Activated CD4-positive, alpha-beta T cell treated with anti-CD3 and anti-CD28 coated beads, Interleukin-2, amount 10 ng/mL, durations not matched to agents 7 days and 5 days (primary cell): ENCODE data around the gene RAP1GDS1. TPM values are rescaled to one million over a fixed set of nuclear protein-coding genes. Genes with fewer than 3 reads are reported as not detected.
"Not testable (repeated sequence)": the region's sequence is repeated elsewhere in the genome, so short reads cannot be mapped to it uniquely, and the experiment has no call there.

ENCODE experiments used
- CTCF ChIA-PET: fragments of 350-600 bp; sonication (Branson Sonifier 250); formaldehyde crosslinking; loops from one replicate; lab custom pipeline; 2021; ENCODE audit warnings: antibody characterized with exemption; lab: Charles Lee
- POLR2A ChIA-PET: fragments of 350-600 bp; sonication (Branson Sonifier 250); formaldehyde crosslinking; loops from one replicate; lab custom pipeline; 2021; ENCODE audit warnings: antibody characterized with exemption; lab: Charles Lee
- DNase-seq: peaks from one replicate; pipeline ENCODE4 v3.0.0-alpha.2; 2020
- H3K27ac Mint-ChIP-seq: one replicate; pipeline ENCODE4 v1.8.0; 2021; ENCODE audit warnings: mild to moderate bottlenecking, moderate library complexity, mixed read lengths
- H3K27me3 Mint-ChIP-seq: one replicate; pipeline ENCODE4 v1.8.0; 2021; ENCODE audit warnings: mixed read lengths
- H3K36me3 Mint-ChIP-seq: one replicate; pipeline ENCODE4 v1.8.0; 2021; ENCODE audit warnings: low read depth, mixed read lengths
- H3K4me1 Mint-ChIP-seq: one replicate; pipeline ENCODE4 v1.8.0; 2021; ENCODE audit warnings: mixed read lengths
- H3K4me3 Mint-ChIP-seq: one replicate; pipeline ENCODE4 v1.8.0; 2021; ENCODE audit warnings: mild to moderate bottlenecking, moderate library complexity, mixed read lengths
- H3K9me3 Mint-ChIP-seq: one replicate; pipeline ENCODE4 v1.8.0; 2021; ENCODE audit warnings: mixed read lengths
- total RNA-seq, 2 experiments: library from RNA; stranded (reverse); gene quantifications; one replicate each; pipeline ENCODE4 v1.2.3, GENCODE V29; 2021

The RAP1GDS1 gene
- total RNA-seq, 2 experiments from 2014 or later, result 49.9 to 55.4 TPM

DNA sequence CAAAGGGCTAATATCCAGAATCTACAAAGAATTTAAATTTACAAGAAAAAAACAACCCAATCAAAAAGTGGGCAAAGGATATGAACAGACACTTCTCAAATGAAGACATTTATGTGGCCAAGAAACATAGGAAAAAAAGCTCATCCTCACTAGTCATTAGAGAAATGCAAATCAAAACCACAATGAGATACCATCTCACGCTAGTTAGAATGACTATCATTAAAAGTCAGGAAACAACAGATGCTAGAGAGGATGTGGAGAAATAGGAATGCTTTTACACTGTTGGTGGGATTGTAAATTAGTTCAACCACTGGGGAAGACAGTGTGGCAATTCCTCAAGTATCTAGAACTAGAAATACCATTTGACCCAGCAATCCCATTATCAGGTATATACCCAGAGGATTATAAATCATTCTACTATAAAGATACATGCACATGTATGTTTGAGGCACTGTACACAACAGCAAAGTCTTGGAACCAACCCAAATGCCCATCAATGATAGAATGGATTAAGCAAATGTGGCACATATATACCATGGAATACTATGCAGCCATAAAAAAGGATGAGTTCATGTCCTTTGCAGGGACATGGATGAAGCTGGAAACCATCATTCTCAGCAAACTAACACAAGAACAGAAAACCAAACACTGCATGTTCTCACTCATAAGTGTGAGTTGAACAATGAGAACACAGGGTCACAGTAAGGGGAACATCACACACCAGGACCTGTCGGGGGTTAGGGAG is 200.1 kb downstream of the RAP1GDS1 start:
- H3K27ac Mint-ChIP-seq, DNase-seq, H3K4me3 Mint-ChIP-seq, H3K36me3 Mint-ChIP-seq, CTCF ChIA-PET, H3K9me3 Mint-ChIP-seq, H3K4me1 Mint-ChIP-seq, H3K27me3 Mint-ChIP-seq: not testable (repeated sequence)
- POLR2A ChIA-PET, result interaction anchor here (0.6 kb wide), 1 partner anchor 30 kb away, joined by 3 read pairs; no protein-coding TSS in a partner anchor

DNA sequence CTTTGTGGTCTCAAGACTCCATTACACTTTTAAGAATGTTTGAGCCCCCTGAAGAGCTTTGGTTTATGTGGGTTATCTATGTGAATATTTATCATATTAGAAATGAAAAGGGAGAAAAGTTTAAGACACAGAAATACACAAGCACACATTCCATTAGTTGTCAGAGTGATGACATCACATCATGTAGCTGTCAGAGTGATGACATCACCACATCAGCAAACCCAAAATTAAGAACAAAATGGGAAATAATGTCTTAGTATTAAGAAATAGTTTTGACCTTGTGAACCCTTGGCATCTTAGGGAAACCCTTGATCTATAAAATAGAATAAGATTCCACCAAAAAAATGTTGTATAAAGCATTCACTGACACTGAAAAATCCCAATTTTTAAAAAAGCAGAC is 201.3 kb downstream of the RAP1GDS1 start:
- Mint-ChIP-seq H3K9me3 (peaks cover 8% of the 10 kb centered on the region), H3K4me1 (peaks cover 7% of the 10 kb centered on the region), H3K27me3 (no peaks in the 10 kb centered on the region), H3K36me3 (peaks cover 2% of the 10 kb centered on the region), H3K4me3 (no peak overlapping the region), H3K27ac (no peak overlapping the region)
- no peak for DNase-seq
- CTCF ChIA-PET, result interaction anchor here (0.6 kb wide), 1 partner anchor 16 kb away, joined by 3 read pairs; no protein-coding TSS in a partner anchor
- POLR2A ChIA-PET, result no interaction called here

DNA sequence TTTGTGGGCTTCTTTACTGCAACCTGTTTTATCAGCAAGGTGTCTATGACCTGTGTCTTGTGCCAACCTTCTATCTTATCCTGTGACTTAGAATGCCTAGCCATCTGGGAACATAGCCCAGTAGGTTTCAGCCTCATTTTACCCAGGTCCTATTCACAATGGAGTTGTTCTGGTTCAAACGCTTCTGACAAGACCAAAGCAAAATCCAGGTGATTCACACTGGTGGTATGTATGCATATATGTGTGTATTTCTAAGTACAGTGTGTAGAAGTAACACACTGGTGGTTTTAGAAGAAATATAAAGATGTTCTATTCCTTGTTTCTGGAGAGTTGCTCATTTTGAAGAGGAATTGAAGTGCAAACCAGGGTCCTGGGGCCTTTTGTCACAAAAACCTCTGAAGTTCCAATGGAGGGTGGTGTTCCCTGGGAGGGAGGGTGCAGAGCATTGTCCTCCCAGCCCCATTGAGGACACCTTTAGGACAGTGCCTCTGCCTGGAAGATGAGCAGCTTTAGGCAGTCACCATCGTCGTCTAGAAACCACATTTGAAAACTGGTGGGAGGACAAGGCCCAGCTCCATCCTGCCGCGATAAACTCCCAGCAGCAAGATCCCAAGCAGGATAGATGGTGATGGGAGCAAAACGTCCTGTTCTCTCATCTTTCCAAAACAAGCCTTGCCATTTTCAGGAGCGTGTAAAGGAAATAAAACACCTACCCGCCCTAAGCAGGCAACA is 205.8 kb downstream of the RAP1GDS1 start:
- H3K27ac Mint-ChIP-seq, result no peak overlapping the region
- peaks cover under 1% of the 10 kb centered on the region for H3K9me3 Mint-ChIP-seq

DNA sequence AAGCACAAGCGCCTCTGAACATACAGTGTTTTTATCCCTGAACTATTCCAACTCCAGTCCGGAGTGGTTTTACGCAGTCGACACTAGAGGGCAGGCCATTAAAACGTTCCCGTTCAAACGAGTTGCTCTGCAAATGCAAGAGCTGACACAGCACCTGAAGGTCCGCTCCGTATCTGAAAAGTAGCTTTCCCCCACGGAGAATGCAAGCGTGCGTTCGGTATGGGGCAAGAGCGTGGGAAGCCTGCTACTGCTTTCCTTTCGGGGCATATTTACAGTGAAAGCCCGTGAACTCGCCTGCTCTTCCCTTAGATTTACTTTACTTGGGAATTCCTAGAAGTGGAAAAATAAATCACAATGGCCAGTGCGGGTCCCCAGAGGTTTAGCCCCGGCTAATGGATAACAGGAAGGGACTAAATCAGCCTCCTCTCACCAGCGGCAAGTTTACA is 206.5 kb downstream of the RAP1GDS1 start:
- Mint-ChIP-seq H3K4me1 (peaks cover 28% of the 10 kb centered on the region), H3K4me3 (peak overlapping the region; percentile 51), H3K27me3 (no peaks in the 10 kb centered on the region), H3K9me3 (no peaks in the 10 kb centered on the region), H3K36me3 (peaks cover 17% of the 10 kb centered on the region), H3K27ac (peak overlapping the region; percentile 10)
- CTCF ChIA-PET, result interaction anchor here (0.6 to 2.0 kb wide), 21 partner anchors 9 to 938 kb away, joined by 3 to 10 read pairs (median 4); partner anchors contain the start of genes EIF4E and TSPAN5
- peak; percentile 81 for DNase-seq
- POLR2A ChIA-PET, result interaction anchor here (0.5 kb wide), 1 partner anchor 268 kb away, joined by 4 read pairs; no protein-coding TSS in a partner anchor

More for the DNA sequence above, 205.8 kb downstream of the RAP1GDS1 start:
- Mint-ChIP-seq H3K36me3 (peaks cover 11% of the 10 kb centered on the region), H3K27me3 (no peaks in the 10 kb centered on the region), H3K4me1 (peaks cover 26% of the 10 kb centered on the region), H3K4me3 (no peak overlapping the region)
- no peak for DNase-seq
- CTCF ChIA-PET, result interaction anchor here (0.6 to 2.0 kb wide), 16 partner anchors 9 to 939 kb away, joined by 3 to 10 read pairs (median 4); partner anchors contain the start of gene EIF4E
- POLR2A ChIA-PET, result interaction anchor here (0.5 kb wide), 1 partner anchor 269 kb away, joined by 4 read pairs; no protein-coding TSS in a partner anchor

DNA sequence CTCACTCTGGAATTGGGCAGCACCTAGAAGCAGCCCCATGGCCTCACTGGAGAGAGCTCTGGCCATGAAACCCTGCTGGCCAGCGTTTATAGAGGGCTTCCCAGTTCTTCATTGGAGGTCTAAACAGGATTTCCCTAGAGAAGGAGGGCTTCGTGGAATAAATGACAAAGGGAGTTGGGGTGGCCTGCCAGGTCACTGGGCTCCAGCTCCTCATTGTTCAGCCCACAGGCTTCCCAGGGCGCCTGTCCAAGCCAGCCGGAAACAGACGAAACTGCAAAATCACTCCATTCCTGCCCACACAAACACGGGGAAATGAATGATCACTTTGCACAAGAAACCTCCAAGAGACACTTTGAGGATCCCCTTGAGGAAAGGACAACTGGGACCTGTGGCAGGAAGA is 207.5 kb downstream of the RAP1GDS1 start:
- Mint-ChIP-seq H3K4me3 (no peak overlapping the region), H3K27ac (no peak overlapping the region), H3K36me3 (peaks cover 23% of the 10 kb centered on the region), H3K9me3 (no peaks in the 10 kb centered on the region), H3K27me3 (no peaks in the 10 kb centered on the region), H3K4me1 (peaks cover 28% of the 10 kb centered on the region)
- no peak for DNase-seq
- ChIA-PET CTCF (interaction anchor here (0.6 to 2.0 kb wide), 6 partner anchors 10 to 585 kb away, joined by 3 to 10 read pairs (median 4); no protein-coding TSS in a partner anchor), POLR2A (no interaction called here)

DNA sequence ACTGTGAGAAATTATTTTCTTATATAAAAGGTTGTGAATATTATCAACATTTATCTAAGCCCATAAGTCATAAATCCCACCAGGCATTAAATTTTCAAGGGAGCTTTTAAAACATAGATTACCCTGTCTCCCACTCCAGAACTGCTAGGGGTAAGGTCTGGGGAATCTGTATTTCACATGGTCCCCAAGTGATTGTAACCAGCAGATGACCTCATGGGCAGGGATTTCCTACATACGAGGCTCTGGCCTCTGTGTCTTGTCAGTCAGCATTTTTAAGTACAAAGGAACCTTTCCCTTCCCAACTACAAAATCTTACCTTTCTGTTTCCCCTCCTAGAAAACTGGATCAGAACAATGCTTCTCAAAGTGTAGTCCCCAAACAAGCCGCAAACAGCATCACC is 208.6 kb downstream of the RAP1GDS1 start:
- ChIA-PET CTCF (interaction anchor here (0.7 kb wide), 1 partner anchor 40 kb away, joined by 3 read pairs; no protein-coding TSS in a partner anchor), POLR2A (no interaction called here)
- peaks cover 32% of the 10 kb centered on the region for H3K36me3 Mint-ChIP-seq

DNA sequence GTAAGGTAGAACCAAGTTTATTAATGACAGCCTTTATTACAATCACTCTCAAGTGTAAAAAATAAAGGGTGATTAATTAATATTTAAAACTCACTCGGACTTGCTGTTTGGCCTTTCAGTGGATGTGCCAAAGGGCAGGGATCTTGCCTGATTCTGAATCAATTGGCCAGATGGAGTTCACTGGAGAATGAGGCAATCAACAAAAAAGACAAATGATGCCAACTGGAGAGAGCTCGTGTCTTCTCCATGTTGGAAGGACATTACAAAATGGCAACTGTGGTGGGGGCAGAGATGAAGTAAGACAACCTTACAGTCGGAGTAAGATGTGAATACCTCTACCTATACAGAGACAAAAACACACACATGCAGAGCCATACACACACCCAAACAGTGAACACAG is 209.2 kb downstream of the RAP1GDS1 start:
- H3K4me1 Mint-ChIP-seq, result peaks cover 28% of the 10 kb centered on the region
- no peak overlapping the region for H3K4me3 Mint-ChIP-seq
- POLR2A ChIA-PET, result interaction anchor here (0.6 kb wide), 2 partner anchors 363 to 501 kb away, joined by 3 read pairs; no protein-coding TSS in a partner anchor
- no peak for DNase-seq
- H3K27me3 Mint-ChIP-seq, result no peaks in the 10 kb centered on the region
- no peaks in the 10 kb centered on the region for H3K9me3 Mint-ChIP-seq
- no peak overlapping the region for H3K27ac Mint-ChIP-seq
- H3K36me3 Mint-ChIP-seq, result peaks cover 38% of the 10 kb centered on the region
- CTCF ChIA-PET, result interaction anchor here (0.7 to 1.3 kb wide), 2 partner anchors 12 to 189 kb away, joined by 3 read pairs; no protein-coding TSS in a partner anchor

More for the DNA sequence above, 208.6 kb downstream of the RAP1GDS1 start:
- Mint-ChIP-seq H3K27ac (no peak overlapping the region), H3K4me3 (no peak overlapping the region), H3K4me1 (peaks cover 28% of the 10 kb centered on the region), H3K9me3 (no peaks in the 10 kb centered on the region), H3K27me3 (no peaks in the 10 kb centered on the region)
- no peak for DNase-seq

DNA sequence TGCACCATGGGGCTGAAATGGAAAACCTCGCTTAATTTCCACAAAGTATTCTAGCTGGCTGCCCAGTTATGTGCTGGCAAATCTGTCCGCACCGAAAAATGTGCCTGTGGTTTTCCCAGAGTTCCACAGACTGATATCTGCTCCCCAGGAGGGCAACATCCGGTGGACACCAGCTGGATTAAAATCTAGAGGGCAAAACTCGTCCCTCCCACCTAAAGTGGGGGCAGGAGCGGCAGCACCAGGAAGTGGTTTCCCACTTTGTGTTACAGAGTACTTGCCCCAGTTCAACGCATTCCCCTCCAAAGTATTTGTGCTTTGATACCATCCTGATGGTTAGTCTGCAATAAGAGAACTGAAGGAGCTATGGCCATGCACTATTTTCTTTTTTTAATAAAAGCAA is 209.6 kb downstream of the RAP1GDS1 start:
- Mint-ChIP-seq H3K4me1 (peaks cover 28% of the 10 kb centered on the region), H3K4me3 (no peak overlapping the region), H3K27ac (no peak overlapping the region), H3K27me3 (no peaks in the 10 kb centered on the region), H3K36me3 (peaks cover 40% of the 10 kb centered on the region), H3K9me3 (no peaks in the 10 kb centered on the region)
- DNase-seq, result no peak
- ChIA-PET CTCF (interaction anchor here (0.7 to 1.9 kb wide), 6 partner anchors 12 to 308 kb away, joined by 3 to 6 read pairs (median 3); no protein-coding TSS in a partner anchor), POLR2A (interaction anchor here (0.6 kb wide), 2 partner anchors 363 to 500 kb away, joined by 3 read pairs; no protein-coding TSS in a partner anchor)

DNA sequence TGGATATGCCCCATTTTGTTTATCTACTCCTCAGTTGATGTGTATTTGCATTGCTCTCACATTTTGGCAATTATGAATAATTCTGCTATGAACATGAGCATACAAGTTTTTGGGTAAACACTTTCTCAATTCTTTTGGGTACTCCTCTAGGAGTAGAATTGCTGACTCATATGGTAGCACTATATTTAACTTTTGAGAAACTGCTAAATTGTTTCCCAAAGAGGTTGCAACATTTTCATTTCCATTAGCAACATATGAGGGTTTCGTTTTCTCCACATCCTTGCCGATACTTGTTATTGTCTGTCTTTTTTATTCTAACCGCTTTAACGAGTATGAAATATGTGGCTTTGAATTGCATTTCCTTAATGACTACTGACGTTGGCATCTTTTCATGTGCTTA is 211.9 kb downstream of the RAP1GDS1 start:
- DNase-seq, result no peak
- no peaks in the 10 kb centered on the region for H3K9me3 Mint-ChIP-seq
- ChIA-PET POLR2A (no interaction called here), CTCF (interaction anchor here (0.6 to 1.6 kb wide), 2 partner anchors 9 to 558 kb away, joined by 6 read pairs; no protein-coding TSS in a partner anchor)
- peaks cover 52% of the 10 kb centered on the region for H3K36me3 Mint-ChIP-seq
- no peak overlapping the region for H3K27ac Mint-ChIP-seq
- H3K4me3 Mint-ChIP-seq, result no peak overlapping the region
- no peaks in the 10 kb centered on the region for H3K27me3 Mint-ChIP-seq
- H3K4me1 Mint-ChIP-seq, result peaks cover 18% of the 10 kb centered on the region

DNA sequence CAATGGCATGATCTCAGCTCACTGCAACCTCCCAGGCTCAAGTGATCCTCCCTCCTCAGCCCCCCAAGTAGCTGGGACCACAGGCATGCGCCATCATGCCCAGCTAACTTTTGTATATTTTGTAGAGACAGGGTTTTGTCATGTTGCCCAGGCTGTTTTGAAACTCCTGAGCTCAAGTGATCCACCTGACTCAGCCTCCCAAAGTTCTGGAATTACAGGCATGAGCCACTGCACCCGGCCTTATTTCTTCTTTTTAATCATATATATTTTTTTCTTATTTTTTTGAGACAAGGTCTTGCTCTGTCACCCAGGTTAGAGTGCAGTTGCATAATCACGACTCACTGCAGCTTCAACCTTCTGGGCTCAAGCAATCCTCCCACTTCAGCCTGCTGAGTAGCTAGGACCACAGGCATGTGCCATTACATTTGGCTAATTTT is 213.2 kb downstream of the RAP1GDS1 start:
- ChIA-PET POLR2A (no interaction called here), CTCF (interaction anchor here (1.6 kb wide), 1 partner anchor 8 kb away, joined by 6 read pairs; no protein-coding TSS in a partner anchor)
- Mint-ChIP-seq H3K4me3 (no peak overlapping the region), H3K36me3 (peaks cover 62% of the 10 kb centered on the region), H3K4me1 (peaks cover 20% of the 10 kb centered on the region), H3K27ac (no peak overlapping the region), H3K9me3 (no peaks in the 10 kb centered on the region), H3K27me3 (no peaks in the 10 kb centered on the region)
- DNase-seq, result no peak

DNA sequence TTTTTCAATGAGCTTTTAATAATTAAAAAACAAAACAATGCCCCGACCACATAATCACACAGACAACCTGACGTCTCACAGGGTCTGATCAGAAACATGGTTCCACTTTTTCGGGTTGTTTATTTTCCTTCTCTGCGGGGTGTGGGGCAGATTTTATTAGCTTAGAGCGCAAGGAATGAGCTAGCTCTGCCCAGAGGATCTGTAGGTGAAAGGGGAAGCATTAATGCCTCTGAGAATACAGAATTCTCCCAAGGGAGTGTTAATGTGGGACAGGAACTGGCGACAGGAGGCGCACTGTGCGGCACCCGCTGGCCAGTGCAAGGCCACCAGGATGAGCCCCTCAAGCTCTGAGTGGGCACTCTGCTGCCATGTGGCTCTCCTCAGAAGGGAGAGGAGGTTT is 215.7 kb downstream of the RAP1GDS1 start:
- ChIA-PET CTCF (interaction anchor here (0.8 to 2.0 kb wide), 3 partner anchors 9 to 52 kb away, joined by 3 to 8 read pairs (median 8); no protein-coding TSS in a partner anchor), POLR2A (no interaction called here)
- Mint-ChIP-seq H3K4me1 (peaks cover 21% of the 10 kb centered on the region), H3K27me3 (no peaks in the 10 kb centered on the region), H3K27ac (no peak overlapping the region), H3K9me3 (no peaks in the 10 kb centered on the region), H3K4me3 (no peak overlapping the region), H3K36me3 (peaks cover 54% of the 10 kb centered on the region)
- no peak for DNase-seq

DNA sequence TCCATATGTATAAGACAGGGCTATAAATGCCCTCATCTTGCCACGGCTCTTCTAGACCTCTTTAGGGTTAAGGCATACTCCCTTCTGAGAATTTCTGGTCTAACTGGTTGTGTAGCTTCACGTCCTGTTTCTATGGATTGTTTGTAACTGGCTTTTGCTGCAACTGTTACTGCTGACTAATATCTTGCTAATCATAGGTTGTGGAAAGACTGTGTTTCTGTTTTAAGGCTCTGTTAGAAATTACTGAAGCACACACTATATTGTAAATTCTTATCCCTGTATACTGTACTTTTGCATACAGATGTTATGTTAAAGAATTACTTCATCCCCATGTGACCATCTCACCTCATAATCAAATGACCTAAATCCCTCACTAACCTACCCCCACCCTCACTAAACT is 218.4 kb downstream of the RAP1GDS1 start:
- H3K9me3 Mint-ChIP-seq, DNase-seq, POLR2A ChIA-PET, H3K27me3 Mint-ChIP-seq, H3K27ac Mint-ChIP-seq, H3K4me3 Mint-ChIP-seq: not testable (repeated sequence)
- CTCF ChIA-PET, result interaction anchor here (0.7 kb wide), 1 partner anchor 12 kb away, joined by 3 read pairs; no protein-coding TSS in a partner anchor
- H3K4me1 Mint-ChIP-seq, result peaks cover 41% of the 10 kb centered on the region
- peaks cover 47% of the 10 kb centered on the region for H3K36me3 Mint-ChIP-seq
